Glomerular visceral epithelial cell (primary cell): ENCODE data around the gene TRANK1.

Experiments
- DNase-seq: peaks from one replicate; pipeline ENCODE4 v3.0.0-alpha.2; 2016; ENCODE audit errors: extremely low spot score

TRANK1 gene

DNA sequence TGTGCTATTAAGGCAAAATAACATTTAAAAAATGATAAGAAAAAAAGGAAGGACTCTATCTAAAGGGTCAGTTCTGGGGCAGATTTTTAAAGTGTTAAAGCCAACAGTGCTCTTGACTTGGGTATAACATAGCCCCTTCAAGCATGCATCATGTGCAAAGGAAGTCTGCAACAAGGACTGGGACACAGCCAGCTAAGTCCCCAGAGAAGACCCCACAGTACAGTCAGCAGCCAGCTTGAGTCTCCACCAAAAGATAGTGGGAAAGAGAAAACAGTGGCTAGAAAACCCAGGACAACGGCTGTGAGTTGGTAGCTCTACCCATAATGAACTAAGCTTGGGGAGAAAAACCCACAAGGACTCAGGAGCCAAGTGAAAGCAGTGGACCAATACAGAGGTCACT, 94.1 kb downstream of the TRANK1 start:
- DNase-seq, result no peak

DNA sequence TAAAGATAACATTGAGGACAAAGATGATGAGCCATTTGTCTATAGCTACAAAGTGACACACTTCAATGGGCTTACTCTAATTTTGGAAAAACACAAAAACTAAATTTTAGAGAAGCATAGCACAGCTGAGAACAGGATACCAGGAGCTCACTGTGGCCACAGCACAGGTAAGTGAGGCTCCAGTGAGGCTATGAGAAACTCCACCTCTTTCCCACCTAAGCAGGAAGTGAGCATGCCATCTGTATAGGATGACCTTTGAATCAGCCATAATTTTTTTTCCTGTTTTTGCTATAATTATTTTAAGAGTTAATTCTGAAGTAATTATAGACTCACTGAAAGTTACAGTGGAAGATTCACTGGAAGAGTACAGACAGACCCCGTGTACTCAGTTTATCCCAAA, 98.4 kb downstream of the TRANK1 start:
- no peak for DNase-seq

DNA sequence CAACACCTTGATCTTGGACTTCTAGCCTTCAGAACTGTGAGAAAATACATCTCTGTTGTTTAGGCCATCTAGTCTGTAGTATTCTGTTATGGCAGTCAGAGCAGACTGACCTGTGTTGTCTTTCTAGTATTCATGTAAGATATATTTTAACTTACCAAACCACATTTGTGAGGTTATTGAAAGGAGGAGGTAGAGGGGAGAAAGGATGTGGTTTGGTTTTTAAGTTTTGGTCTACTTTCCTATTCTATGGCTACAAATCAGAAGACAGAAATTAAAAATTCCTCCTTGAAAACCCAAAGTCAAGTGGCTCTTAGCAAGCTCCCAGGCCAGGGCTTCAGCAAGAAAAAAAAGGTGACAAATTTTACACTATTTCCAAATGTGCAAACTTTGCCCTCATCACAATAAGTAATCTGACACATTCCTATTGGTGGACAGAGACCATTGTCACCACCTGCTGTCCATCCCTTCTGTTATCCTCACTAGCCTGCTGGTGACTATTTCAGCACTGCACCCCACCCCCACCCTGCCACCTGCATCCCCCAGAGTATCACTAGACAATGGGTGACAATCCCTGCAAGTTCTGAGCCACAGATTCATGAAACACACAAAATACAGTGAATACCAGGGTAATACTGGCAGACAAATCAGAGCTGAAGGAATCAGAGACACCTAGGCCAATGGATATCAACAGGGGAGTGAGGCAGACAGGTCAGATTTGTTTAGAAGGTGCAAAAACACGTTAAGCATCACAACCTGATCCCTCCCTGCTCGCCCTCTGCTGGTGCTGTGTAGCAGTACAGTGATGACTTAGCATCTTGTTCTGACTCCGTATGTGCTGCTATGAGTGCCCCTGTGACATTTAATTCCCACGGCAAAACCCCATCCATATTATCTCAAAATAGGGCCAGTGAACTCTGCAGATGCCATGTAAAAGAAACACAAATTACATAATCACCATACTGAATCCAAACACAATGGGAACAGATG, 101.5 kb downstream of the TRANK1 start:
- no peak for DNase-seq

DNA sequence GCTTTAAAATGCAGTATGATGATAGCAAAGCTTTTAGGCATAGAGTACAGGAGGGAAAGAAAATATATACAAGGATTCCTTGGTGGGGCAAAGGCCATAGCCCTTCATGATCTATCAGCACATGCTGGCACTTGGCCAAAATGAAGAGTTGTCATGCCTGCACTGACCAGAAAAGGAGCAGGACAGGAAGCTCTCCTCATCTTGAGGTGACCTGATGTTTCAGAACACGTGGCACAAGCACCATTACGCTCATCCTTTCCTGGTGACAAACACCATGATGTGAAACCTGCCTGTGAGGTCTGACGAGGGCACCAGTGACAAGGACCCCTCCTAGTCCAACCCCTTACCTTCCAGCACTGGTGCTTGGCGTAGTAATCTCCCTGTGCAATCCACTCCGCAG, 102.6 kb downstream of the TRANK1 start:
- DNase-seq, result no peak

DNA sequence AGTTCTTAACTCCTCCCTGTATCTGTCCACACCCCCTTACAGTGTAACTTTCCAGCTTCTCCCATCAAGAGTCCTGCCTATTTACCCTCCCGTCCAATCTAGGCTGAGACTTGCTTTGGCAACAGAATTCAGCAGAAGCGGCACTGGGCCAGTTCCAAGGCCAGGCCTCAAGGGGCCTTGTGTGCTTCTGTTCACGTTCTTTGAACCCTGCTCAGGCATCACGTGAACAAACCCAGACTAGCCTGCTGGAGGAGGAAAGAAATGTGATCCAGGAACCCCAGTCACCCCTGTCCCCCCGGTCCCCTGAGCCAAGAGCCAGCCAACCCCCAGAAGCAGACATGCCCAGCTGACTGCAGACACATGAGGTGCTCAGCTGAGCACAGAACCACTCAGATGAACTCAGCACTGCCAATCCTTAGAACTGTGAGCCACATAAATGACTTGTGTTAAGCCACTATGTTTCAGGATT, 104.4 kb downstream of the TRANK1 start:
- DNase-seq, result no peak

DNA sequence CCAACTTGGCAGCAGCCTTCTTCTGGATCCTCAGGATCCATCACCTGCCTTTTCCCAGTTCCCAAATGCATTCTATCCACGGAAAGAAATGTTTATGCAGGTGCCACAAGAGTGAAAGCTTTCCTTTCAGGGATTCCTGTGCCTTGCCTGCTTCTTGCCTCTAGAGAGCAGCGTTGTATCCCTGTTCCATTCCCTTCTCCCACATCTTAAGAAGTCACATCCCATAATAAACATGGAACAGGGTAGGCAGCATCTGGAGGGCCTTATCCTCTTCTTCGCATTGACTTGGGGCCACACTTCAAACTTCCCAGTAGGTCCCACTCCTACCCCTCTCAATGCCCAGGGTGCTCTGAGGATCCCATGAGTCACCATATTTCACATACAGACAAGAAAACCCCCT, 107.8 kb downstream of the TRANK1 start:
- no peak for DNase-seq

DNA sequence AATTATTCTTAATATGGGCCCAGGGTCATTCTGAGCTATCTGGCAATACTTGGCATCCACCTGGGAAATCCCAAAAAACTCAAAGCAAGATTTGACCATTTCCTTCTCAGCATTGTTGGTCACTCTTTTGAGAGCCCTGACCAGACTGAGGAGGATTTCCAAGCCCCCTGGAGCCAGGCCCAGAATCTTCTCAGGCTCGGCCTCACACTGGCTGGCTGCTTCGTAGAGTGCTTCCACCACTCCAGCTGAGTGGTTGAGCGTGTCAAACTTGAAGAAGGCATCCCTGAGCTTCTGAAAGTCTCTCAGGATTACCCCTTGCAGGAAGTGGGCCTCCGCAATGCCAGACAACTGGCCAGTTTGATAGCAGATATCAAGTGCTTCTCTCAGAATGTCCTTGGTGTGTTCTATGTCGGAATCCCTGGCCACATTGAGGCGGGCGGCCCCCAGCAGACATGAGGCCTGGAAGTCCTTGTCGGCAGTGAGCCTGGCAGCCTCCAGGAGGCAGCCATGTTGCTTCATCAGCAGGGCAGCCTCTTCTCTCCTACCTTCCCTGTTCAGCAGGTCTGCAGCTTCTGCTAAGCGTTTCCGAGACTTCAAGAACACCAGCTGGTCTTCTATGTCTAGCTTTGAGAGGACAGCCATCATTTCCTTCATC, 111.6 kb downstream of the TRANK1 start:
- no peak for DNase-seq

DNA sequence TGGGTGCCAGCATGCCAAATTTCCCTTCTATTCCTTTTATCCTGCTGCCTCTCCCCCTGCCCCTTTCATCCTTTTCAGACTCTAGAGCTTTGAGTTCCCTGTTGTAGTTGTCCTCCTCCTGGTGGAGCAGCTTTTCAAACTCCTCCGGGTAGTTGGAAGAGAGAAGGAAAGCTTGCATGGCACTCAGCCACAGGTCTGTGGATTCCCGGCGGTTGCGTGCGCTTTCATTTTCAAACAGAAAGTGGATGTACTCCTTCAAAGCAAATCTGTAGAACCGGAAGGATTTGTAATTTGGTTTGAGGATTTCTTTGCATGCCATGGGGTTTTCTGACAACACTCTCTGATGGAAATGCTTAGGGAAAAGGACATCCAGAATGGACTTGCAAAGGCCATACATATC, 112.4 kb downstream of the TRANK1 start:
- no peak for DNase-seq

DNA sequence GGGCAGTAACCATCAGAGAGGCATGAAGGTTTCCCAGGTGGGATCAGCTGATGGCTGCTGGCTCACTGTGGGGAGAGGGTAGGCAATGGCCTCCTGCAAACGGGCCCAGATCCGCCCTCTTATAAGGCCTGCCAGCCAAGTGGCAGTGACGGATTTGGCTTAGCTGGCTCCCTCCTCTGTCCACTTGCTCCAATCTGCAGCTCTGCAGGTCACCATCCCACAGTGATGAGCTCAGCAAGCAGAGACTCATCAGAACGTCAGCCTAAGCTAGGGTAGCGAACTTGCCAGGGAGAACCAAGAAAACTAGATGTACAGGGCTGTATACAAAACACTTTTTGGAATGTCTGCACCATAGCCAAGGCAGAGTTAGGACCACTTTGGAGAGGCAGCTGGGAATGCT, 117.7 kb downstream of the TRANK1 start:
- no peak for DNase-seq

DNA sequence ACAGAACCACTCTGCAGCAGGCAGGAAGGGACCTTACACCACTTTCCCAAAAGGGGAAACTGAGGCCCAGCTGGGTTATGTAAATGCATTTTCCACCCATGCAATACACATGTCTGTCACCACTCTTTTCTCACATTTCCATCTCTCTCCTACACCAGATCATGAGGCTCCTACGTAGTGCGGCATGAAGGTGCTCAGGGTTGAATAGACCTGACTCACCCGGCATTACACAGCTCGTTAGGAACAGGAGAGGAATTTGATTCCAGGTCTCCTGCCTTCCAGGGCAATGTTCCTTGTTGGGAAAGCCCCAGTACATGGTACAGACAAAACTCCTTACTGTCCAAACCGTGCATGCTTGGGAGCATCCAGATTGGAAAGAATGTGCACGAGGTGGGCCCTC, 118.6 kb downstream of the TRANK1 start:
- no peak for DNase-seq

DNA sequence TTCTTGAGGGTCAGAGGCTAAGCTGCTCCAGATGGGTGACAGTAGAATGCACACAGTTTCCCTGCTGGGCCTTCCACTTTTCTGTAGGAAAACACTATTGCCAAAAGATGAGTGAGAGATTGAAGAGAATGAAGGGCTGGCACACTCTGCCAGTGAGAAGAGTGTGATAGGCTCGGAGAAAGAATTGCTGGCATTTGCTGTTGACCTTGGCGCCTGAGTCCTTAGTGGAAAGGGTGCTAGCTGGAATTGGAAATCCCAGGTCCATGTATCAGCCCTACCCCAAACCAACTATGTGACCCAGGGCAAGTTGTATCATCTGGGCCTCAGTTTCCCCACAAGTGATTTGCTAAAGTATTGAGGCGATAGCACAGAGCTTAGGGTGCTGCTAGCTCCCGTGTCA, 120.4 kb downstream of the TRANK1 start:
- no peak for DNase-seq

DNA sequence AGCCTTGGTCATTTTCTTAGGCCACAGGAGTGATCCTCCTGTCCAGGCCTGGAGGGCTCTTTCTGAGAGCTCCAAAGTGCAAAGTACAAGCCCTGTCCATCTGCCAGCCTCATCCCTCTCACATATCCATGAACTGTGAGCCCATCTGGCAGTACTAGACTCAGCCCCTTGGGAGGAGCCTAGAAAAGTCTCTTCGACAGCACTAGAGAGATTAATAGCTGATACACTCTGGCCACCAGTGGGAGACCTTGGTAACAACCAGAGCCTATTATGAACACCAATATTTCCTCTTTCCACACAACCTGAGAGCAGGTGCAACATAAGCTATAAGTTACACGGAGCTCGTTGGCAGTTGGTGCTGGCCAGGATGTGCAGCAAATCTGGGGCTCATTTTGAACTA, 121.0 kb downstream of the TRANK1 start:
- no peak for DNase-seq

DNA sequence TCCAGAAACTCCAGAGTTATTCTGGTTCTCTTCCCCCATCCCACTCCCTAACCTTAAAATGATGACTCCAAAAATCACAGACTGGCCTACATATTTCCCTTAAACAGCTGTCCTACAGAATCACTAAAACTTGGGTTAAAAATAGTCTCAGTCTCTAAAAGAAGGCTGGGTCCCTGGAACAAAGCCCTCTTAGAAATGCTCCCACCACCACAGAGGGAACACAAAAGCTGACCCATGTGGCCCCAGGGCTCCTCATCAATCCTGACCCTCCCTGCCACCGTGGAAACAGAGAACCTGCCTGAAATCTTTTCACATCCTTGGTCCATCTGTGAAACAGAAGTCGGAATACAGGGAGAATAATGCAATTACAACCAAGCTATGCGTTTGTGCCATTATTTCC, 124.8 kb downstream of the TRANK1 start:
- no peak for DNase-seq

DNA sequence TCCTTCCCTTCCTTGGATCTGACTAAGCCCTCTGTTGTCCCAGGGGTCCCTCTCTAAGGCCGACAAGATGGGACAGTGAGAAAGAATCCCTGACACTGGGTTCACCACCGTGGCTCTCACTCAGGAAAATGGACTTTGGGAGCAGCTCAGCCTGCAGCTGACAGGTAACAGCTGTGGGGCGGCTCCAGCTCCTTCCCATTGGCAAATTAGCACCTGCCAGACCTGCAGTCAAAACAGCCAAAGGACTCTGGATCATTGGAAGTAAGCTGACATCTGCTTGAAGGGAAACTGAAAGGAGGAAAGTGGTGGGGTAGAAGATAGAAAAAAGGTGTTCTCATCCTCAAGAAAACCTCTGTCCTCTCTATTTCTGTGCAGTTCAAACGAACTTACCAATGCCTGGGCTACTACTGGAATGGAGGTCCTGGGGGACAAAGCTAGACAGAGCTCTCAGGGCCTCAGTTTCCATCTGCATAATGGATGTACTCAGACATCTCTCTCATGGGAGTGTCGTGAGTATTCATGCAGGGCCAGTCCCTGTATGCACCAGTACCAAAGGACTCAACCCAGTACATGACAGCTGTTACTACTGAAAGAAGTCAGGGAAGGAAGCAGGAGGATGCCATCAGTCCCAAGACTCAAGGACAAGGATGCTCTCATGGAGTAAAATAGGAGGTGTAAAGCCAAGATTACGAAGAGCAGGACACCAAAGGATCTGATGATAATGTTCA, 126.9 kb downstream of the TRANK1 start:
- no peak for DNase-seq

DNA sequence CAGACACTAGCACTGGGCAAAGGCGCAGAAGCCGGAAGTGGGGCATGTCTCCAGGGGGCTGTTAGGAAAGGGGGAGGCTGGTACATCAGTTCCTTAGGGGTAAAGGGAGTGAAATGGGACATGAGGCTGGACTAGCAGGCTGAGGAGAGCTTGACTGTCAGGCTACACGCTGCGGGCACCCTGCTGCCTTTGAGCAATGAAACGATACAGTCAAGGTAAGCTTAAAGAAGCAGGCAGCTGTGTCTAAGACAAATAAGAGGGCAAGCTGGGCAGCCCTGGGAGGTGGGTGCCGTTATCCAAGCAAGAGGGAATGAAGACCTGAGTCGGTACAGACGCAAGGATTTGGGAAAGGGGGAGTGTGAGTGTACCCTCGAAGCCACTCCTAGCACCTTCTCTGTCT, 129.5 kb downstream of the TRANK1 start:
- no peak for DNase-seq

DNA sequence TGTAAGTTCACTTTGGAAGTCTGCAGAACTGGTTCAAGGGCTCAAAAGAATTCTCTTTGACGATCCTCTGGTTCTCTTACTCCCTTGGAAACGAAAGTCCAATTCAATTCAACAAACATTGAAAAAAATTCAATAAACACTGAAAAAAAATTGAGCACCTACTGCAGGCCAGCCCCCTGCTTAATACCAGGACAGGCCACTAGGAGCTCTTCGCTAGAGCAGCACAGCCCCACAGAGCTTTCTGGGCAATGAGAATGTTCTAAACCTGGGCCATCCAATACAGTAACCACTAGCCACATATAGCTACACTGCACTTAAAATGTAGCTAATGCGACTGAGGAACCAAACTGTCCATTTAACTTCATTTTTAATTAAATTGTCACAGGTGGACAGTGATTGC, 130.1 kb downstream of the TRANK1 start:
- no peak for DNase-seq

DNA sequence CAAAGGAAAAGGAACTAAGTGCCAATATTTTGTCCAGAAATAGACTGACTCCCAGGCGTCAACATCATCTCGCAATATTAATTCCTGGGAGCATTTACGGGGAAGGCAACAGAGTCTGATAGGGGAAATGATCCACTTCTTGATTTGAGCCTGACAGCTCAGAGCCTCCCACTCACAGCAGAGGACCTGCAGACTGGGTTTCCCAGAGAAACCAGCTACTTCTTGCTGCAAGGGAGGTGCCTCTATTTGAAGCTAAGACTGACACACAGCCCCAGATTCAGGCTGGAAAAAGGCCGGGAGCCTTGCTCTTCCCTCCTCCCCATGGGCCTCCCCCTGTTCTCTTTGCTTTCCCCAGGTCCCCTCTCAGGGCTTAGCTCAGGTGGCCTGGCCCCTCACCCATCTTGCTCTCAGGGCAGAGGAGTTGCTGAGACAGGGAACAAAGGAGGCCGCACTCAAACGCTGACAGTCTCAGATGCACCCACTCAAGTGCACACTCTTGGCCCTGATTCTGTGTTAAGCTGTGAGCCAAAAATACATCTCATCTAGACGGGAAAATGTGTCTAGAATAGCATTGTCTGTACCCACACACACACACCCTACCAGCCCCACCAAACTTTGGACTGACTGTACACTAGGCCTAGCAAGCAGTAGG, 130.7 kb downstream of the TRANK1 start:
- no peak for DNase-seq

DNA sequence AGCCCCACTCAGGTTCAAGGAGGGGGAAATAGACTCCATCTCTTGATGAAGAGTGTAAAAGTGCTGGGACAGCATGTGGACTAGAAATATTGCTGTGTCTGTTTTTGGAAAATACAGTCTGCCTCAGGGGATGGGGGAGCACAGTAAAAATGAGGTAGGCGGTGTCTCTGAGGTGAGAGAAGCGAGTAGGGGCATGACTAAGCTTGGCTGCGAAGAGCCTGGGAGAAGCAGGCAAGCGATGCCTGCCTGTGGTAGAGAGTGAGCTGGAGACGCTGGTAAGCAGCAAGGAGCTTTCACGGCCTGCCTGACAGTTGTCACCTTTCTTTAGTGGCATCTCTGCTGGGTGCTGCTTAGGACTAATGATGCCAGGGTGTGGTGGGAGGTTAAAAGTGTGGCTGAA, 131.5 kb downstream of the TRANK1 start:
- no peak for DNase-seq

DNA sequence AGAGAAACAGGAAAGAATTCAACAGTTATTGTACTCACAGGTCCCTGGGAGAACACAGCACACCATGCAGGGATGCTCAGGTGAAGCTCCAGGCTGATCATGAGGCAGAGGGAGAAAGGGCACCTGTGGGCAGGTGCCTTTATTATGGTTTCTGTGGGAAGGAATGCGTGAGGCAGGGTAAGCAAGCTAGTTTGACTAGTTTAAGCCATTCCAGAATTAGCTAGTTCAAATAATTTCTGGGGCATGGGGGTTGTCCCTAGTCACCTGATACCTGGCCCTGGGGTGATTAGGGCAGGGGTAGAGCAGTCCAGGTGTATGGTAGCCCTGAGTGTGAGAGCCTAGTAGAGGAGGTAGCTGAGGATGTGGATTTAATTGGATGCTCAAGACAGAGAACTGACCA, 132.6 kb downstream of the TRANK1 start:
- no peak for DNase-seq

DNA sequence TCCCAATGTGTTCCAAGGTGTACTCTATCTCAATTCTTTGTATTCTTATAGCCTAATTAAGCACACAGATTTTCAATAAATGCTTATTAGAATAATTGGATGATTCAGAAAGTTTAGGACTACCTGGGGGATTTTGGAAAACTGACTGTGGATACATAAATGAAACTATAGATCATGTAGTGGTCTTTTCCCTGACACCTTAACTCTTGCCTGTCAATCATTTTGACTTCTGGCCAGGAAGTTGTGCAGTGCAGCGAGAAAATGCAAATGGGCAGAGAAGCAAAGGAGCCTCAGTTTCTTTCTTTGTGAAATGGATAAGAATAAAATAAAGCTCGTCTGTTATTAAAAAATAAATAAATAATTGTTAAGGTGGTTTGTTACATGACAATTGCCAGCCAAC, 133.1 kb downstream of the TRANK1 start:
- DNase-seq, result no peak

DNA sequence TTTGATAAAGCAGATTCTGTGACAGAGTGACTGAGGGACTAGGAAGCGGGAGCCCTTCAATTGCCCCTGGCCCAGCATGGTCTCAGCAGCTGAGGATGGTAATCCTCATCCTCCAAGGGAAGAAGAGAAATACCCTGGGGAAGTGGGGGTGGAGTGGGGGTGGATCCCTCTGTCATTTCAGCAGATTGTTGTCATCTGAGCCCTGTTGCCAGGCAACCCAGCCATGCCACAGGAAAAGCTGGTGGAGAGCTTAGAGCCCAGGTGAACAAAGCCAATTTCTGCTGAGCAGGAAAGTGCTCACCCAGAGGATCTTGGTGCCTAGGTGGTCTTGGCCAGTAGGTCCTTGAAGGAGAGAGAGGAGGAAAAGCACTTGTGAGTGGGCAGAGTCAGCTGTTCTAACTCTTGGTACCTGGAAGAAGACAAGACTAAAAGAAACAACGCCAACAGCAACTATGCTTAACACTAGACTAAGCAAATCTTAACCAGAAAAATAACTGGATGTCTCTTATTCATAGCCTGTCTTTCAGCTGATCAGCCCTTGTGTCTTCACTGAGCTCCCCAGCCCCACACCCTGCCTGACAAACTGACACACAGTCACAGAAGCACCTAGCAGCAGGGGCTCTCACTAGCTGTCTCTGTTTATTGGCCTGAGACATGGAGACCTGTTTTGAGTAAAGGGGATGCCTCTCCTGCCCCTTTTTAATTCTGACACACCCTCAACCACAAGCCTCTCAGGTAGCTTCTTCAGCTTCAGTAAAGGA, 140.4 kb downstream of the TRANK1 start:
- DNase-seq, result no peak
